Measurements from ENCODE around the gene KIAA1755. TPM values are rescaled to one million over a fixed set of nuclear protein-coding genes. Genes with fewer than 3 reads are reported as not detected.
A peak's percentile ranks its signal among the peaks of the same experiment; 100 is the strongest.

The KIAA1755 gene
- total and polyA plus RNA-seq, 9 of the 15 experiments (the other 6 are each of a cell fraction or from before 2014, with no cell fraction given), result not detected

DNA sequence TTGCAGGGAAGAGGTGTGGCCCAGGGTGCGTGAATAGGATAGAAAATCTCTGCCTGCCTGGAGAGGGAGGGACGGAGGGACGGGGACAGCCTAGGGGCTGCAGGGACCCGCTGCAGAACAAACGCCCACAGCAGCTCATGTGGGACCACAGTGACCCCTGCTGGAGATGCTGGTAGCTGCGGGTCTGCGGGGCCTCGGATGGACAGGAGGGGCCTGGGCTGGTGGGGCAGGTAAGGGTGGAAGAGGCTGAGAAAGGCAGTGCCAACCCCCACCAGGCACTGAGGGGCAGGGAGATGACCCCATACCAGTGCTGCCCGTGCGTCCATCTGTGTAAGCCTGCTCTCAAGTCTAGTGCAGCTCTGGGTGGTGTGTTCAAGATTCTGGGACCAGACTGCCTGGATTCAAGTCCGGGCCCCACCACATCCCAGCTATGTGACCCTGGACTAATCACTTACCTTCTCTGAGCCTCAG, 39.4 kb downstream of the KIAA1755 start (continued):
- TF ChIP-seq, protein P1, sequence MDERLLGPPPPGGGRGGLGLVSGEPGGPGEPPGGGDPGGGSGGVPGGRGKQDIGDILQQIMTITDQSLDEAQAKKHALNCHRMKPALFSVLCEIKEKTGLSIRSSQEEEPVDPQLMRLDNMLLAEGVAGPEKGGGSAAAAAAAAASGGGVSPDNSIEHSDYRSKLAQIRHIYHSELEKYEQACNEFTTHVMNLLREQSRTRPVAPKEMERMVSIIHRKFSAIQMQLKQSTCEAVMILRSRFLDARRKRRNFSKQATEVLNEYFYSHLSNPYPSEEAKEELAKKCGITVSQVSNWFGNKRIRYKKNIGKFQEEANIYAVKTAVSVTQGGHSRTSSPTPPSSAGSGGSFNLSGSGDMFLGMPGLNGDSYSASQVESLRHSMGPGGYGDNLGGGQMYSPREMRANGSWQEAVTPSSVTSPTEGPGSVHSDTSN (CRISPR knock-in tag; IDR thresholded peaks at IDR 0.05; ENCODE audit: low read depth), result no peak
- TF ChIP-seq, protein P1 (tag; conservative IDR thresholded peaks at IDR 0.05; ENCODE audit: low read depth), result no peak
- peak; percentile 66; the same call in 1 of the 2 replicates for TF ChIP-seq ARID2 (IDR thresholded peaks at IDR 0.05)
- no peak for TF ChIP-seq ZC3H8 (IDR thresholded peaks at IDR 0.05)
- TF ChIP-seq, protein P2, sequence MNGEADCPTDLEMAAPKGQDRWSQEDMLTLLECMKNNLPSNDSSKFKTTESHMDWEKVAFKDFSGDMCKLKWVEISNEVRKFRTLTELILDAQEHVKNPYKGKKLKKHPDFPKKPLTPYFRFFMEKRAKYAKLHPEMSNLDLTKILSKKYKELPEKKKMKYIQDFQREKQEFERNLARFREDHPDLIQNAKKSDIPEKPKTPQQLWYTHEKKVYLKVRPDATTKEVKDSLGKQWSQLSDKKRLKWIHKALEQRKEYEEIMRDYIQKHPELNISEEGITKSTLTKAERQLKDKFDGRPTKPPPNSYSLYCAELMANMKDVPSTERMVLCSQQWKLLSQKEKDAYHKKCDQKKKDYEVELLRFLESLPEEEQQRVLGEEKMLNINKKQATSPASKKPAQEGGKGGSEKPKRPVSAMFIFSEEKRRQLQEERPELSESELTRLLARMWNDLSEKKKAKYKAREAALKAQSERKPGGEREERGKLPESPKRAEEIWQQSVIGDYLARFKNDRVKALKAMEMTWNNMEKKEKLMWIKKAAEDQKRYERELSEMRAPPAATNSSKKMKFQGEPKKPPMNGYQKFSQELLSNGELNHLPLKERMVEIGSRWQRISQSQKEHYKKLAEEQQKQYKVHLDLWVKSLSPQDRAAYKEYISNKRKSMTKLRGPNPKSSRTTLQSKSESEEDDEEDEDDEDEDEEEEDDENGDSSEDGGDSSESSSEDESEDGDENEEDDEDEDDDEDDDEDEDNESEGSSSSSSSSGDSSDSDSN (IDR thresholded peaks at IDR 0.05; ENCODE audit: borderline replicate concordance in 1 of 2, low read depth in 2 of 2, low read length in 2 of 2), result no peak
- 0 out of 4 replicates have a peak, but pooled peaks of 1 of the 2 experiments have one; percentile 33 for TF ChIP-seq TEAD1 (CRISPR knock-in tag; IDR thresholded peaks at IDR 0.05)
- peak in 1 of 3 experiments; percentile 31 for TF ChIP-seq YY1 (IDR thresholded peaks at IDR 0.05; ENCODE audit: borderline replicate concordance in 1 of 3, control insufficient read depth in 1 of 3, extremely low read depth in 1 of 3, insufficient read depth in 3 of 3, insufficient read length in 1 of 3, insufficient replicate concordance in 2 of 3, low read depth in 1 of 3, low read length in 2 of 3)
- no peak for TF ChIP-seq ZNF584 (CRISPR knock-in tag; IDR thresholded peaks at IDR 0.05; ENCODE audit: low read depth)
- TF ChIP-seq KLF13 (tag; IDR thresholded peaks at IDR 0.05; ENCODE audit: borderline replicate concordance, low read depth), result peak; percentile 57; the same call in 1 of the 2 replicates
- TF ChIP-seq POLR2G (IDR thresholded peaks at IDR 0.05; ENCODE audit: low read depth, low read length), result no peak
- TF ChIP-seq, protein P3, sequence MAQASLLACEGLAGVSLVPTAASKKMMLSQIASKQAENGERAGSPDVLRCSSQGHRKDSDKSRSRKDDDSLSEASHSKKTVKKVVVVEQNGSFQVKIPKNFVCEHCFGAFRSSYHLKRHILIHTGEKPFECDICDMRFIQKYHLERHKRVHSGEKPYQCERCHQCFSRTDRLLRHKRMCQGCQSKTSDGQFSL (CRISPR knock-in tag; IDR thresholded peaks at IDR 0.05), result no peak
- TF ChIP-seq, protein P3 (tag; IDR thresholded peaks at IDR 0.05), result no peak
- TF ChIP-seq ZNF175 (CRISPR knock-in tag; IDR thresholded peaks at IDR 0.05; ENCODE audit: low read depth), result no peak
- TF ChIP-seq KDM1A (IDR thresholded peaks at IDR 0.05), result no peak
- TF ChIP-seq POLR2AphosphoS2 (IDR thresholded peaks at IDR 0.05; ENCODE audit: low read length), result no peak
- TF ChIP-seq, protein P4, sequence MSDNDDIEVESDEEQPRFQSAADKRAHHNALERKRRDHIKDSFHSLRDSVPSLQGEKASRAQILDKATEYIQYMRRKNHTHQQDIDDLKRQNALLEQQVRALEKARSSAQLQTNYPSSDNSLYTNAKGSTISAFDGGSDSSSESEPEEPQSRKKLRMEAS (CRISPR knock-in tag; IDR thresholded peaks at IDR 0.05), result no peak
- TF ChIP-seq ZNF707 (CRISPR knock-in tag; conservative IDR thresholded peaks at IDR 0.05), result no peak
- TF ChIP-seq, protein P5, sequence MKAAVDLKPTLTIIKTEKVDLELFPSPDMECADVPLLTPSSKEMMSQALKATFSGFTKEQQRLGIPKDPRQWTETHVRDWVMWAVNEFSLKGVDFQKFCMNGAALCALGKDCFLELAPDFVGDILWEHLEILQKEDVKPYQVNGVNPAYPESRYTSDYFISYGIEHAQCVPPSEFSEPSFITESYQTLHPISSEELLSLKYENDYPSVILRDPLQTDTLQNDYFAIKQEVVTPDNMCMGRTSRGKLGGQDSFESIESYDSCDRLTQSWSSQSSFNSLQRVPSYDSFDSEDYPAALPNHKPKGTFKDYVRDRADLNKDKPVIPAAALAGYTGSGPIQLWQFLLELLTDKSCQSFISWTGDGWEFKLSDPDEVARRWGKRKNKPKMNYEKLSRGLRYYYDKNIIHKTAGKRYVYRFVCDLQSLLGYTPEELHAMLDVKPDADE (conservative IDR thresholded peaks at IDR 0.05; ENCODE audit: control insufficient read depth, low read depth, low read length), result no peak
- TF ChIP-seq SRSF3 (IDR thresholded peaks at IDR 0.05; ENCODE audit: insufficient read depth, low read length), result no peak
- TF ChIP-seq XRCC5 (IDR thresholded peaks at IDR 0.05; ENCODE audit: low read depth, low read length), result 0 out of 2 replicates have a peak, but pooled peaks have one; percentile 1

Measured in K562 (cell line).